ENCODE results near the gene CYP2U1. TPM values are rescaled to one million over a fixed set of nuclear protein-coding genes. Genes with fewer than 3 reads are reported as not detected.

The CYP2U1 gene
- polyA plus RNA-seq, 3 donors: 0.77 to 1.7 (median 1.5) TPM

DNA sequence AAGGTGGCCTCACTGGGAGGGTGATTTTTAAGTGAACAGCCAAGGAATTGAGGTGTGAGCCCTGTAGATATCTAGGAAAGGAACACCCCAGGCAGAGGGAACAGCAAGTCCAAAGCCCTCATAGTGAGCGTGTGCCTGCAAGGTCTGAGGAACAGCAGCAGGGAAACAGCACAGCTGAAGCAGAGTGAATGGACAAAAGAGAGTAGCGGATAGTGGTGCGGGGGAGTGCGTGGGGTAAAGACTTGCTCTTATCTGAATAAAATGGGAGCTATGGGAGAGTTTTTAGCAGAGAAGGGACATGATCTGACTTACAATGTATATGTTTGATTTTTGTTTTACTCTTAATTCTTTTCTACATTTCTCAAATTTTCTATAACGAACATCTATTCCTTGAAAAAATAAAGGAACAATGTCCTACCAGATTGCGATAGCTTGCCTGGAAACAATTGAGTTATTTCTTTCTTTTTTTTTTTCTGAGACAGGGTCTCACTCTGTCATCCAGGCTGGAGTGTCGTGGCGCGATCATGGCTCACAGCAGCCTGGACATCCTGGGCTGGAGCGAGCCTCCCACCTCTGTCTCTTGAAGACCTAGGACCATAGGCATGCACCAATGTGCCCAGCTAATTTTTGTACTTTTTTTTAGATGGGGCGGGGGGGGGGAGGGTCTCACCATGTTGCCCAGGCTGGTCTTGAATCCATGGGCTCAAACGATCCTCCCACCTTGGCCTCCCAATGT, 38.9 kb downstream of the CYP2U1 start:
- Histone ChIP-seq H3K9ac (ENCODE audit: insufficient read depth, low read length, poor library complexity, severe bottlenecking) (no peak overlapping the region), H2AFZ (ENCODE audit: insufficient read depth, low read depth, low read length, poor library complexity, severe bottlenecking) (no peak overlapping the region), H3K27ac (ENCODE audit: low read depth in 1 of 2, low read length in 2 of 2) (no peak overlapping the region), H3K9me3 (replicated peaks in 1 of 2; ENCODE audit: control insufficient read depth in 1 of 2, insufficient read depth in 1 of 2, low read length in 2 of 2) (peaks cover 0 to 3% of the 10 kb centered on the region in 2 donors), H3K4me2 (replicated peaks; ENCODE audit: extremely low read depth, low read length, poor library complexity, severe bottlenecking) (no peak overlapping the region), H3K27me3 (ENCODE audit: control insufficient read depth in 2 of 2, insufficient read depth in 2 of 2, low read length in 2 of 2) (no peaks in the 10 kb centered on the region), H3K4me1 (ENCODE audit: control insufficient read depth in 1 of 2, insufficient read depth in 2 of 2, low read length in 2 of 2) (no peaks in the 10 kb centered on the region), H4K20me1 (ENCODE audit: insufficient read depth, low read length) (no peaks in the 10 kb centered on the region), H3K4me3 (replicated peaks in 1 of 3; ENCODE audit: low read depth in 2 of 3, low read length in 3 of 3) (no peak overlapping the region), H3K36me3 (replicated peaks in 1 of 2; ENCODE audit: control insufficient read depth in 1 of 2, insufficient read depth in 2 of 2, low read length in 2 of 2) (no peaks in the 10 kb centered on the region), H3K79me2 (ENCODE audit: insufficient read depth, low read length) (no peaks in the 10 kb centered on the region)
- 96% methylated on average over 5 of the region's 12 CpGs for WGBS (ENCODE audit: insufficient coverage)
- peaks cover 0 to 16% (median 10%) of the 10 kb centered on the region in 7 donors for H3K9me3 Mint-ChIP-seq
- H3K4me3 Mint-ChIP-seq: peak overlapping the region in 1 of 2 donors; percentile 1
- TF ChIP-seq, protein P1, sequence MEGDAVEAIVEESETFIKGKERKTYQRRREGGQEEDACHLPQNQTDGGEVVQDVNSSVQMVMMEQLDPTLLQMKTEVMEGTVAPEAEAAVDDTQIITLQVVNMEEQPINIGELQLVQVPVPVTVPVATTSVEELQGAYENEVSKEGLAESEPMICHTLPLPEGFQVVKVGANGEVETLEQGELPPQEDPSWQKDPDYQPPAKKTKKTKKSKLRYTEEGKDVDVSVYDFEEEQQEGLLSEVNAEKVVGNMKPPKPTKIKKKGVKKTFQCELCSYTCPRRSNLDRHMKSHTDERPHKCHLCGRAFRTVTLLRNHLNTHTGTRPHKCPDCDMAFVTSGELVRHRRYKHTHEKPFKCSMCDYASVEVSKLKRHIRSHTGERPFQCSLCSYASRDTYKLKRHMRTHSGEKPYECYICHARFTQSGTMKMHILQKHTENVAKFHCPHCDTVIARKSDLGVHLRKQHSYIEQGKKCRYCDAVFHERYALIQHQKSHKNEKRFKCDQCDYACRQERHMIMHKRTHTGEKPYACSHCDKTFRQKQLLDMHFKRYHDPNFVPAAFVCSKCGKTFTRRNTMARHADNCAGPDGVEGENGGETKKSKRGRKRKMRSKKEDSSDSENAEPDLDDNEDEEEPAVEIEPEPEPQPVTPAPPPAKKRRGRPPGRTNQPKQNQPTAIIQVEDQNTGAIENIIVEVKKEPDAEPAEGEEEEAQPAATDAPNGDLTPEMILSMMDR (IDR thresholded peaks at IDR 0.05): no peak
- H3K36me3 Mint-ChIP-seq: no peaks in the 10 kb centered on the region
- H3K27me3 Mint-ChIP-seq (ENCODE audit: low read depth in 3 of 3): peaks cover 0 to 5% (median 3%) of the 10 kb centered on the region in 3 donors
- H3K27ac Mint-ChIP-seq: no peak overlapping the region
- no peaks in the 10 kb centered on the region for H3K4me1 Mint-ChIP-seq
- no peak for DNase-seq
- intact Hi-C loops (cut with micrococcal nuclease): no loop called here

DNA sequence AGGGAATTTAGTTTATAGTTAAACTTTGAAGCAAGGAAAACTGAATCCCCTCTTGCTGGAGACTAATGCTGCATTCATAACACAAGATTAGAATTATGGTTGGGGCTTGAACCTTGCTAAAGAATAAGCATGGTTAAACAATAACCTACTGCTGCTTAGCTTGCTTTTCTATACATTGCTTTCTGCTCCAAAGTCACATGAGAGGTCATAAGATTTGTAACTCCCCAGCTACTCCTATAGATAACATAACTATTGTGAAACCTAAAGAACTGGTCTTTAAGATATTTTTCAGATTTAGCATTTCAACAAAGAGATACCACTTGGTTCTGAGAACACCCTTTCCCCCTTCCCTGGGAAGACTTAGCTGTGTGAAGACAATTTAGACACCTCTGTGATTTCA, 41.3 kb downstream of the CYP2U1 start:
- H3K27me3 Mint-ChIP-seq (ENCODE audit: low read depth in 3 of 3): peaks cover 0 to 3% (median 3%) of the 10 kb centered on the region in 3 donors
- H3K9me3 Mint-ChIP-seq: peaks cover 2 to 14% (median 10%) of the 10 kb centered on the region in 7 donors
- Histone ChIP-seq H4K20me1 (ENCODE audit: insufficient read depth, low read length) (no peaks in the 10 kb centered on the region), H2AFZ (ENCODE audit: insufficient read depth, low read depth, low read length, poor library complexity, severe bottlenecking) (no peak overlapping the region), H3K4me1 (ENCODE audit: control insufficient read depth in 1 of 2, insufficient read depth in 2 of 2, low read length in 2 of 2) (no peaks in the 10 kb centered on the region), H3K36me3 (replicated peaks in 1 of 2; ENCODE audit: control insufficient read depth in 1 of 2, insufficient read depth in 2 of 2, low read length in 2 of 2) (no peaks in the 10 kb centered on the region), H3K4me3 (replicated peaks in 1 of 3; ENCODE audit: low read depth in 2 of 3, low read length in 3 of 3) (no peak overlapping the region), H3K9me3 (replicated peaks in 1 of 2; ENCODE audit: control insufficient read depth in 1 of 2, insufficient read depth in 1 of 2, low read length in 2 of 2) (peaks cover 0 to 5% of the 10 kb centered on the region in 2 donors), H3K27me3 (ENCODE audit: control insufficient read depth in 2 of 2, insufficient read depth in 2 of 2, low read length in 2 of 2) (no peaks in the 10 kb centered on the region), H3K79me2 (ENCODE audit: insufficient read depth, low read length) (no peaks in the 10 kb centered on the region), H3K9ac (ENCODE audit: insufficient read depth, low read length, poor library complexity, severe bottlenecking) (no peak overlapping the region), H3K27ac (ENCODE audit: low read depth in 1 of 2, low read length in 2 of 2) (no peak overlapping the region), H3K4me2 (replicated peaks; ENCODE audit: extremely low read depth, low read length, poor library complexity, severe bottlenecking) (no peak overlapping the region)
- intact Hi-C loops (cut with micrococcal nuclease): no loop called here
- no peak overlapping the region for H3K27ac Mint-ChIP-seq
- H3K4me3 Mint-ChIP-seq: no peak overlapping the region
- no peak for DNase-seq
- no peaks in the 10 kb centered on the region for H3K4me1 Mint-ChIP-seq
- no peaks in the 10 kb centered on the region for H3K36me3 Mint-ChIP-seq
- TF ChIP-seq, protein P1 (IDR thresholded peaks at IDR 0.05): no peak

All from CD14-positive monocyte (primary cell).